A549 (cell line): Measurements from ENCODE around the gene RMRP. TPM values are rescaled to one million over a fixed set of nuclear protein-coding genes. Genes with fewer than 3 reads are reported as not detected.

Experiments used
- ATAC-seq, 2 experiments: fragments of 200-7000 bp in 1 of 2; fragments of >200 bp in 1 of 2; cut with Nextera tagmentation in 1 of 2; cut with Tn5 transposase in 1 of 2; 3 replicates each; pipeline versions ENCODE4 v1.8.0 to v1.9.1; 2018 to 2020; ENCODE audit warnings: mild to moderate bottlenecking in 1 of 2, moderate library complexity in 1 of 2
- CTCF ChIA-PET: fragments of 300-600 bp; sonication (Branson Sonifier 250); formaldehyde crosslinking; extraction: SDS; loops from one replicate; lab custom pipeline; 2021; ENCODE audit warnings: antibody characterized with exemption, inconsistent platforms; lab: Yijun Ruan, JAX
- POLR2A ChIA-PET: fragments of 350-600 bp; formaldehyde crosslinking; extraction: SDS; loops from one replicate; lab custom pipeline; 2021; ENCODE audit warnings: antibody characterized with exemption, inconsistent platforms; lab: Yijun Ruan, JAX
- DNase-seq, 2 experiments: peaks; one replicate each; pipeline versions ENCODE4 v3.0.0 to v3.0.0-alpha.2; 2011 to 2016; ENCODE audit warnings: low read depth in 1 of 2, low spot score in 1 of 2
- FAIRE-seq: peaks from 2 replicates; lab custom pipeline; 2011; peaks lifted over from hg19 to GRCh38; lab: Jason Lieb, UNC
- H3K27ac ChIP-seq, 2 experiments: fragments of >200 bp; sonication (Bioruptor Twin); formaldehyde crosslinking; 3 replicates each; pipeline ENCODE4 v1.5.1; 2016 to 2017
- H3K4me1 ChIP-seq: fragments of >200 bp; sonication (Bioruptor Twin); formaldehyde crosslinking; 3 replicates; pipeline ENCODE4 v1.6.1; 2016
- H3K4me2 ChIP-seq: fragments of >200 bp; sonication (Bioruptor Twin); formaldehyde crosslinking; 3 replicates; pipeline ENCODE4 v1.6.1; 2016
- H3K4me3 ChIP-seq: fragments of >200 bp; sonication (Bioruptor Twin); formaldehyde crosslinking; 3 replicates; pipeline ENCODE4 v1.5.1; 2016
- H3K9me3 ChIP-seq: fragments of >200 bp; sonication (Bioruptor Twin); formaldehyde crosslinking; 3 replicates; pipeline ENCODE4 v1.6.1; 2016
- BHLHE40 ChIP-seq: IDR thresholded peaks from 2 replicates; pipeline ENCODE4 v1.6.1; 2012; ENCODE audit warnings: low read depth, low read length, inconsistent platforms
- CHD2 ChIP-seq: fragments of 150-350 bp; IDR thresholded peaks from 2 replicates; pipeline ENCODE4 v1.6.1; 2014; ENCODE audit warnings: low read length; ENCODE audit not compliant: partially characterized antibody
- CHD4 ChIP-seq: fragments of 200-600 bp; sonication (generic); IDR thresholded peaks from 2 replicates; pipeline ENCODE4 v1.6.1; 2016; ENCODE audit warnings: antibody characterized with exemption, mild to moderate bottlenecking, borderline replicate concordance
- EHF ChIP-seq: fragments of 250-450 bp; sonication (Bioruptor Pico); IDR thresholded peaks from 2 replicates; pipeline ENCODE4 v1.5.0; 2020; ENCODE audit warnings: mild to moderate bottlenecking
- EHMT2 ChIP-seq: fragments of 200-600 bp; sonication (generic); IDR thresholded peaks from 2 replicates; pipeline ENCODE4 v1.6.1; 2016; ENCODE audit warnings: antibody characterized with exemption, low read depth, mild to moderate bottlenecking, moderate library complexity
- ELK1 ChIP-seq: fragments of 150-350 bp; IDR thresholded peaks from 2 replicates; pipeline ENCODE4 v1.6.1; 2014; ENCODE audit warnings: low read depth, mild to moderate bottlenecking, low read length
- ESRRA ChIP-seq: fragments of 150-350 bp; IDR thresholded peaks from 2 replicates; pipeline ENCODE4 v1.6.1; 2014; ENCODE audit warnings: mild to moderate bottlenecking, low read length, borderline replicate concordance
- FOSB ChIP-seq: fragments of 250-450 bp; sonication (Bioruptor Pico); IDR thresholded peaks from 2 replicates; pipeline ENCODE4 v1.5.0; 2020; ENCODE audit warnings: mild to moderate bottlenecking, moderate library complexity
- FOSL2 ChIP-seq, 2 experiments: fragments of 450-650 bp in 1 of 2; fragments of >200 bp in 1 of 2; sonication (Bioruptor Twin) in 1 of 2; formaldehyde crosslinking; IDR thresholded peaks; 2 replicates each; pipeline versions ENCODE4 v1.5.0 to v1.6.1; 2016 to 2020; ENCODE audit warnings: mild to moderate bottlenecking in 1 of 2, moderate library complexity in 1 of 2
- FOXS1 ChIP-seq: fragments of 250-450 bp; sonication (Bioruptor Pico); IDR thresholded peaks from 2 replicates; pipeline ENCODE4 v1.5.0; 2020; ENCODE audit warnings: mild to moderate bottlenecking, moderate library complexity
- HES2 ChIP-seq: fragments of >200 bp; sonication (Bioruptor Twin); formaldehyde crosslinking; IDR thresholded peaks from 2 replicates; pipeline ENCODE4 v1.6.1; 2016
- HOXA7 ChIP-seq: fragments of 250-450 bp; sonication (Bioruptor Pico); IDR thresholded peaks from 2 replicates; pipeline ENCODE4 v1.5.0; 2020; ENCODE audit warnings: mild to moderate bottlenecking, moderate library complexity
- HOXB5 ChIP-seq: fragments of 250-450 bp; sonication (Bioruptor Pico); IDR thresholded peaks from 2 replicates; pipeline ENCODE4 v1.5.0; 2020; ENCODE audit warnings: mild to moderate bottlenecking, moderate library complexity
- JUNB ChIP-seq: fragments of >200 bp; sonication (Bioruptor Twin); formaldehyde crosslinking; IDR thresholded peaks from 2 replicates; pipeline ENCODE4 v1.6.1; 2016
- KDM5A ChIP-seq: fragments of 200-600 bp; sonication (generic); IDR thresholded peaks from 2 replicates; pipeline ENCODE4 v1.6.1; 2016; ENCODE audit warnings: antibody characterized with exemption, mild to moderate bottlenecking
- MAFK ChIP-seq: fragments of 450-650 bp; IDR thresholded peaks from 2 replicates; pipeline ENCODE4 v1.6.1; 2014; ENCODE audit not compliant: partially characterized antibody
- MAX ChIP-seq: IDR thresholded peaks from 2 replicates; pipeline ENCODE4 v1.6.1; 2012
- NPAS2 ChIP-seq: fragments of 250-450 bp; sonication (Bioruptor Pico); IDR thresholded peaks from 2 replicates; pipeline ENCODE4 v1.8.0; 2022; ENCODE audit warnings: mild to moderate bottlenecking, moderate library complexity, borderline replicate concordance
- NR3C1 ChIP-seq: fragments of >200 bp; sonication (Bioruptor Twin); formaldehyde crosslinking; IDR thresholded peaks from 3 replicates; pipeline ENCODE4 v1.6.1; 2017
- PHF8 ChIP-seq: fragments of 200-600 bp; sonication (generic); IDR thresholded peaks from 2 replicates; pipeline ENCODE4 v1.6.1; 2016; ENCODE audit warnings: low read depth, mild to moderate bottlenecking, antibody characterized with exemption, moderate library complexity, borderline replicate concordance
- POLR2A ChIP-seq: IDR thresholded peaks from 2 replicates; pipeline ENCODE4 v1.6.1; 2012; ENCODE audit warnings: mild to moderate bottlenecking, low read length
- RAD21 ChIP-seq, 2 experiments: fragments of >200 bp in 1 of 2; sonication (Bioruptor Twin) in 1 of 2; formaldehyde crosslinking in 1 of 2; IDR thresholded peaks in 1 of 2; conservative IDR thresholded peaks in 1 of 2; 2 replicates in 1 of 2; 3 replicates in 1 of 2; pipeline ENCODE4 v1.6.1; 2012 to 2018; ENCODE audit warnings: inconsistent platforms in 1 of 2
- RARB ChIP-seq: fragments of 250-450 bp; sonication (Bioruptor Pico); IDR thresholded peaks from 2 replicates; pipeline ENCODE4 v1.8.0; 2021; ENCODE audit warnings: mild to moderate bottlenecking, moderate library complexity
- RCOR1 ChIP-seq: fragments of 150-350 bp; IDR thresholded peaks from 2 replicates; pipeline ENCODE4 v1.6.1; 2014; ENCODE audit warnings: antibody characterized with exemption, low read length, low read depth
- REST ChIP-seq: fragments of 200-600 bp; sonication (generic); IDR thresholded peaks from 2 replicates; pipeline ENCODE4 v1.6.1; 2016; ENCODE audit warnings: antibody characterized with exemption, mild to moderate bottlenecking, moderate library complexity
- RFX5 ChIP-seq: fragments of 450-650 bp; IDR thresholded peaks from 2 replicates; pipeline ENCODE4 v1.7.1; 2014; ENCODE audit warnings: antibody characterized with exemption, mild to moderate bottlenecking, moderate library complexity
- SMC3 ChIP-seq: fragments of >200 bp; sonication (Bioruptor Twin); formaldehyde crosslinking; IDR thresholded peaks from 3 replicates; pipeline ENCODE4 v1.6.1; 2018; ENCODE audit warnings: inconsistent platforms
- ZNF302 ChIP-seq: fragments of 250-450 bp; sonication (Bioruptor Pico); IDR thresholded peaks from 2 replicates; pipeline ENCODE4 v1.9.0; 2021; ENCODE audit warnings: inconsistent platforms, mild to moderate bottlenecking, moderate library complexity
- WGBS: methylation state at CpG from one replicate; pipeline ENCODE4 v1.1.6; 2017; ENCODE audit errors: missing lambda C conversion rate; 5-methylcytosine and 5-hydroxymethylcytosine counted together
- polyA plus RNA-seq, 4 experiments: library from polyadenylated mRNA; depleted of rRNA in 3 of 4; stranded (reverse); fragments of >200 nt; fragmentation: RNase III in 1 of 4; extraction: RNeasy Plus Mini Kit Qiagen cat#74134 plus additional on column Dnase treatment in 1 of 4; gene quantifications; 2 replicates in 3 of 4; 3 replicates in 1 of 4; pipeline ENCODE4 v1.2.3, GENCODE V29; 2011 to 2017

Gene RMRP
- polyA plus RNA-seq, 2 of the 4 experiments (the other 2 are of a cell fraction): 80.2 TPM; not detected in 1

GRCh38 chr9:35706951-35707350, 49.1 kb upstream of the RMRP start:
- TF ChIP-seq MAFK: no peak
- TF ChIP-seq FOSL2 (IDR thresholded peaks at IDR 0.05): no peak
- TF ChIP-seq FOSL2 (CRISPR knock-in tag; IDR thresholded peaks at IDR 0.05): no peak
- no peak for TF ChIP-seq ESRRA
- no peak for TF ChIP-seq CHD2
- TF ChIP-seq NPAS2: no peak
- TF ChIP-seq BHLHE40: no peak
- TF ChIP-seq FOSB: no peak
- TF ChIP-seq RAD21 (conservative IDR thresholded peaks at IDR 0.05 in 1 of 2, IDR thresholded peaks at IDR 0.05 in 1 of 2): no peak
- TF ChIP-seq RCOR1: no peak
- no peak for TF ChIP-seq KDM5A
- no peak for TF ChIP-seq POLR2A
- no peak for TF ChIP-seq NR3C1
- TF ChIP-seq HES2: no peak
- no peak for TF ChIP-seq REST
- TF ChIP-seq EHMT2: no peak
- Histone ChIP-seq H3K9me3 (no peaks in the 10 kb centered on the region), H3K4me1 (no peaks in the 10 kb centered on the region), H3K27ac (no peak overlapping the region), H3K4me2 (no peak overlapping the region), H3K4me3 (no peak overlapping the region)
- ATAC-seq: no peak
- ChIA-PET CTCF (interaction anchor here (1.2 to 32.5 kb wide), 5 partner anchors 3 to 590 kb away, joined by 3 to 758 read pairs (median 16); partner anchors contain the start of genes CCDC107, CREB3, RMRP and TLN1), POLR2A (interaction anchor here (1.5 kb wide), 1 partner anchor 11 kb away, joined by 4 read pairs; no protein-coding TSS in a partner anchor)
- 89% methylated on average over 9 of the region's 10 CpGs for WGBS
- no peak for FAIRE-seq
- DNase-seq: no peak

GRCh38 chr9:35705836-35706430, 48.1 kb upstream of the RMRP start:
- H3K9me3 ChIP-seq: no peaks in the 10 kb centered on the region
- no peak overlapping the region for H3K4me3 ChIP-seq
- 91% methylated on average over 7 of the region's 7 CpGs for WGBS
- TF ChIP-seq HOXA7 (CRISPR knock-in tag): no peak
- TF ChIP-seq EHF (CRISPR knock-in tag): no peak
- TF ChIP-seq CHD4: no peak
- no peak for TF ChIP-seq RCOR1
- no peak for TF ChIP-seq MAFK
- no peak for TF ChIP-seq ELK1
- TF ChIP-seq JUNB: no peak
- TF ChIP-seq RFX5: no peak
- TF ChIP-seq ZNF302 (CRISPR knock-in tag): no peak
- no peak for TF ChIP-seq PHF8
- no peak for TF ChIP-seq KDM5A
- TF ChIP-seq HOXB5 (CRISPR knock-in tag): no peak
- TF ChIP-seq RARB (CRISPR knock-in tag): no peak
- TF ChIP-seq FOXS1 (CRISPR knock-in tag): no peak
- TF ChIP-seq SMC3: no peak
- no peak for TF ChIP-seq ESRRA
- TF ChIP-seq MAX: no peak
- TF ChIP-seq NR3C1: no peak
- no peak for FAIRE-seq
- H3K27ac ChIP-seq: no peak overlapping the region
- no peak for DNase-seq
- no peak for ATAC-seq
- H3K4me2 ChIP-seq: no peak overlapping the region
- ChIA-PET POLR2A (interaction anchor here (0.6 to 1.5 kb wide), 2 partner anchors 10 to 52 kb away, joined by 4 to 6 read pairs; no protein-coding TSS in a partner anchor), CTCF (interaction anchor here (1.8 to 32.5 kb wide), 4 partner anchors 2 to 60 kb away, joined by 4 to 758 read pairs (median 387); partner anchors contain the start of genes CCDC107, CREB3, RMRP and TLN1)
- H3K4me1 ChIP-seq: no peaks in the 10 kb centered on the region
